Thymus (tissue), 11 donors: ENCODE results near the gene PLXNB3. TPM values are rescaled to one million over a fixed set of nuclear protein-coding genes. Genes with fewer than 3 reads are reported as not detected.

ENCODE experiments used
- DNase-seq, 9 donors: peaks; one replicate each; pipeline ENCODE4 v3.0.0-alpha.2; 2013; ENCODE audit warnings: low spot score in 9 of 9, low read depth in 6 of 9, missing footprints in 1 of 9
- H3K27ac ChIP-seq, 2 donors: one replicate each; pipeline ENCODE4 v1.5.1; 2013; ENCODE audit warnings: control low read depth in 1 of 2, low read depth in 1 of 2, low read length in 1 of 2, mild to moderate bottlenecking in 1 of 2, moderate library complexity in 1 of 2
- H3K27me3 ChIP-seq, 2 donors: one replicate each; pipeline ENCODE4 v1.5.1; 2013; ENCODE audit warnings: low read length in 1 of 2; ENCODE audit not compliant: control insufficient read depth in 2 of 2, insufficient read depth in 1 of 2
- H3K36me3 ChIP-seq, 2 donors: one replicate each; pipeline ENCODE4 v1.5.1; 2013; ENCODE audit warnings: low read length in 1 of 2, mild to moderate bottlenecking in 1 of 2, moderate library complexity in 1 of 2; ENCODE audit not compliant: control insufficient read depth in 2 of 2, insufficient read depth in 2 of 2
- H3K4me1 ChIP-seq, 2 donors: one replicate each; pipeline ENCODE4 v1.5.1; 2013; ENCODE audit warnings: low read length in 2 of 2; ENCODE audit not compliant: control insufficient read depth in 2 of 2, insufficient read depth in 2 of 2
- H3K4me3 ChIP-seq, 2 donors: one replicate each; pipeline ENCODE4 v1.5.1; 2013; ENCODE audit warnings: low read length in 2 of 2, control low read depth in 1 of 2, mild to moderate bottlenecking in 1 of 2
- H3K9me3 ChIP-seq, 2 donors: one replicate each; pipeline ENCODE4 v1.5.1; 2013; ENCODE audit warnings: low read length in 1 of 2, mild to moderate bottlenecking in 1 of 2; ENCODE audit not compliant: control insufficient read depth in 2 of 2, insufficient read depth in 1 of 2
- WGBS: extraction: QIAGEN DNeasy Blood & Tissue Kit; methylation state at CpG from one replicate; pipeline ENCODE4 v1.1.7; 2013; 5-methylcytosine and 5-hydroxymethylcytosine counted together
- polyA plus RNA-seq: library from polyadenylated mRNA; stranded (reverse); fragments of 200-250 nt; gene quantifications from one replicate; pipeline ENCODE4 v1.2.3, GENCODE V29; 2013
- total RNA-seq: library from RNA; stranded (reverse); fragments of 120-200 nt; gene quantifications from one replicate; pipeline ENCODE4 v1.2.4, GENCODE V29; 2013
- donor health status: healthy.

PLXNB3 gene
- total and polyA plus RNA-seq, 2 donors, result 0.14 to 0.71 TPM

- H3K9me3 ChIP-seq, result no peaks in the 10 kb centered on the region
- DNase-seq, result no peak
- WGBS, result 93% methylated on average over 42 of the region's 42 CpGs
- no peak overlapping the region for H3K4me3 ChIP-seq
- H3K36me3 ChIP-seq, result no peaks in the 10 kb centered on the region
- peaks cover 0 to 16% of the 10 kb centered on the region in 2 donors for H3K27me3 ChIP-seq
- H3K4me1 ChIP-seq, result no peaks in the 10 kb centered on the region
- no peak overlapping the region for H3K27ac ChIP-seq
These were observed 11.5 kb downstream of the PLXNB3 start for GRCh38 chrX:153775293-153776119.

- no peaks in the 10 kb centered on the region for H3K4me1 ChIP-seq
- DNase-seq, result no peak
- no peaks in the 10 kb centered on the region for H3K36me3 ChIP-seq
- no peaks in the 10 kb centered on the region for H3K9me3 ChIP-seq
- peaks cover 0 to 22% of the 10 kb centered on the region in 2 donors for H3K27me3 ChIP-seq
- 92% methylated on average over 16 of the region's 20 CpGs for WGBS
- no peak overlapping the region for H3K4me3 ChIP-seq
- H3K27ac ChIP-seq, result no peak overlapping the region
These were observed 12.1 kb downstream of the PLXNB3 start for GRCh38 chrX:153776120-153776599.

GRCh38 chrX:153776611-153777045, 12.6 kb downstream of the PLXNB3 start:
- no peak for DNase-seq
- peaks cover 0 to 27% of the 10 kb centered on the region in 2 donors for H3K27me3 ChIP-seq
- no peak overlapping the region for H3K27ac ChIP-seq
- H3K9me3 ChIP-seq, result no peaks in the 10 kb centered on the region
- 95% methylated on average over 9 of the region's 22 CpGs for WGBS
- no peaks in the 10 kb centered on the region for H3K36me3 ChIP-seq
- H3K4me1 ChIP-seq, result no peaks in the 10 kb centered on the region
- no peak overlapping the region for H3K4me3 ChIP-seq

- Histone ChIP-seq H3K9me3 (no peaks in the 10 kb centered on the region), H3K27ac (no peak overlapping the region), H3K27me3 (peaks cover 0 to 30% of the 10 kb centered on the region in 2 donors), H3K4me3 (no peak overlapping the region), H3K4me1 (no peaks in the 10 kb centered on the region), H3K36me3 (no peaks in the 10 kb centered on the region)
- no peak for DNase-seq
- 94% methylated on average over 34 of the region's 34 CpGs for WGBS
These were observed 13.4 kb downstream of the PLXNB3 start for GRCh38 chrX:153777261-153778090.

- Histone ChIP-seq H3K4me1 (no peaks in the 10 kb centered on the region), H3K9me3 (no peaks in the 10 kb centered on the region), H3K27ac (no peak overlapping the region), H3K4me3 (no peak overlapping the region), H3K36me3 (no peaks in the 10 kb centered on the region), H3K27me3 (peaks cover 0 to 30% of the 10 kb centered on the region in 2 donors)
- WGBS, result 80% methylated on average over 17 of the region's 17 CpGs
- no peak for DNase-seq
These were observed 14.1 kb downstream of the PLXNB3 start for GRCh38 chrX:153778181-153778580.

DNA sequence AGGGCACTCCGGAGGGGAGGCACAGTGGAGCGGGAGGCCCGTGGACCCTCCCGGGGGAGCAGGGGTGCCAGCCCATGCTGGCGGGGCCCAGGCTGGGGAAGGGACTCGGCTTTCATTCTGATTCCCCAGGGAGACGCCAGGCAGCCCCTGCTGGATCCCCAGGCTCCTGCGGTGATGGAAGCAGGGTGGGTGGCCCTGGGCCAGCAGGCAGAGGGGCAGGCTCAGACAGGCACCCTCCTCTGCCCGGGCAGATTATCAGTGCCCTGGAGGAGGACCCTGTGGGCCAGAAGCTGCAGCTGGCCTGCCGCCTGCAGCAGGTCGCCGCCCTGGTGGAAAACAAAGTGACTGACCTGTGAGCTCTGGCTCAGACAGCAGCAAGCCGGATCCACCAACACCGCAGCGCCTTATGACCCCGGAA, 14.6 kb downstream of the PLXNB3 start:
- Histone ChIP-seq H3K27ac (no peak overlapping the region), H3K9me3 (no peaks in the 10 kb centered on the region), H3K27me3 (peaks cover 0 to 30% of the 10 kb centered on the region in 2 donors), H3K4me3 (no peak overlapping the region), H3K4me1 (no peaks in the 10 kb centered on the region), H3K36me3 (peaks cover 0 to 5% of the 10 kb centered on the region in 2 donors)
- 88% methylated on average over 16 of the region's 16 CpGs for WGBS
- no peak for DNase-seq

DNA sequence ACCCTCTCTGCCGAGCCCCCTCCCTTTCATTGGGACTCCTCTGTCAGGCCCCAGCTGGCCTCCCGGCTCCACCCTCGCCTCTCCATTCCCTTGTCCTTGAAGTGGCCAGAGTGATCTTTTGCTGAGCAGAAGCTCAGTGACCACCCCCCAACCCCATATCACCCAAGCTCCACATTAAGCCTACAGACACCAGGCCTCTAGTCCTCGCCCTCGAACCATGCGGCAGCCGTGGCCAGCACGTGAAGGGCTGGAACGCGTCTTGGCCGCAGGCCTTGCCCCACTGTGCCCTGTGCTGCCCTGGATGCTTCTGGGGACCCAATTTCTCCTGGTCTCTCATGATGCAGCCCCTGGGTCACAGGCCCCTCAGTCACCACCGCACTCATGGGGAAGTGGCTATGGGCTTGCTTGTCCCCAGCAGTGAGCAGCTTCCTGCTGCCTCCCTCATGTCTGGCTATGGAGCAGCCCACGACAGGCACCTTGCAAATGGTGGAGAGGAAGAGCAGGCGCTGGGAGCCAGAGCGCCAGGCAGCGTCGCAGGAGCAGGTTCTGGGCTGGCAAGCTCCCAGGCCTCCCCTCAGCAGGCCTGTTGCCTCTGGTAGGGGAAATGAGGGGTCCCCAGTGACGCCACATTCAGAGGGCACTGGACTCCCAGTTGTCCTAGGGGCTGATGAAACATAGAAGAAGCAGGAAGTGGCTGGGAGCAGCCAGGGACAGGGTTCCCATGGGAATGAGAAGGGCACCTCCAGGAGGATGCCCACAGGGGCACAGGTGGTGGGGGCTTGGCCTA, 16.0 kb downstream of the PLXNB3 start:
- H3K27me3 ChIP-seq, result peaks cover 0 to 30% of the 10 kb centered on the region in 2 donors
- H3K4me1 ChIP-seq, result no peaks in the 10 kb centered on the region
- DNase-seq, result no peak
- WGBS, result 63% methylated on average over 18 of the region's 18 CpGs
- no peak overlapping the region for H3K27ac ChIP-seq
- no peaks in the 10 kb centered on the region for H3K9me3 ChIP-seq
- peaks cover 0 to 15% of the 10 kb centered on the region in 2 donors for H3K36me3 ChIP-seq
- no peak overlapping the region for H3K4me3 ChIP-seq

DNA sequence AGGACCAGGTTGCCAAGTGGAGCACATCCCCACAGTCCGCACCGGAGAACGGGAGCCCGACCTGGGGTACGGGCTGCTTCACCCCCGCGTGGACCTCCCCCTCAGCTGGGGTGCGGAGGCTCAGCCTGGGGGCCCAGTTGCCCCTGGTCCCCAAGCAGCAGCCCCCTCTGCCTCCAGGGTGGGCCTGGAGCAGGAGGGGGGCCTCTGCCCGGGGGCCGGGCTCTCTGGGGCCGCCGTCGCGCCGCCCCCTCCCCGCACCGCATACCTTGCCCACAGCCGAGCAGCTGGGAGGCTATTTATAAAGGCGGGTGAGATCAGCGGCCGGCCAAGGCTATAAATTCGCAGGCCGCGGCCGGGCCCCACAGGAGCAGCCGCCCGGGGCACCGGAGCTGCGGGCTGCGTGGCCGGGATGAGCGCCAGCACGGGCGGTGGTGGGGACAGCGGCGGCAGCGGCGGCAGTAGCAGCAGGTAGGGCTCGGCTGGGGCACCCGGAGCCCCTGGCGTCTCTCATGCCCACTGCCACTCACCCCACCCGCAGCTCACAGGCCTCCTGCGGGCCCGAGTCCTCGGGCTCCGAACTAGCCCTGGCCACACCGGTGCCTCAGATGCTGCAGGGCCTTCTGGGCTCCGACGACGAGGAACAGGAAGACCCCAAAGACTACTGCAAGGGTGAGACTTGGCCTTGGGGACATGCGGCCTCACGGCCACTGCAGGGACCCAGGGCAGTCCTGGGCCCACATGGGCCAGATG, 16.8 kb downstream of the PLXNB3 start, which contains the start of gene SRPK3:
Gene SRPK3, plus strand, starts transcription at position 364 of the 750 bp plus-strand sequence. Its CDS starts 46 bp downstream, at position 410.
- H3K36me3 ChIP-seq, result peaks cover 5 to 22% of the 10 kb centered on the region in 2 donors
- H3K27me3 ChIP-seq, result peaks cover 0 to 30% of the 10 kb centered on the region in 2 donors
- no peak within 1 kb of the TSS for H3K4me3 ChIP-seq
- H3K4me1 ChIP-seq, result no peaks in the 10 kb centered on the region
- 43% methylated on average over 52 of the region's 52 CpGs for WGBS
- no peak for DNase-seq
- no peak within 1 kb of the TSS for H3K27ac ChIP-seq
- H3K9me3 ChIP-seq, result no peaks in the 10 kb centered on the region
